CD14-positive monocyte (primary cell): Measurements from ENCODE around the gene NEUROD1. TPM values are rescaled to one million over a fixed set of nuclear protein-coding genes. Genes with fewer than 3 reads are reported as not detected.

Experiments
- DNase-seq, 3 donors: peaks; one replicate each; pipeline ENCODE4 v3.0.0-alpha.2; 2011 to 2022
- H2AFZ ChIP-seq: 2 replicates; pipeline ENCODE4 v1.6.0; 2012; ENCODE audit warnings: mild to moderate bottlenecking, low read depth, low read length, inconsistent platforms; ENCODE audit not compliant: insufficient read depth, poor library complexity, severe bottlenecking
- H3K27ac ChIP-seq, 2 donors: 1 replicate in 1 of 2; 2 replicates in 1 of 2; pipeline ENCODE4 v1.5.1; 2012 to 2013; ENCODE audit warnings: low read length in 2 of 2, control low read depth in 1 of 2, inconsistent platforms in 1 of 2, low read depth in 1 of 2, mild to moderate bottlenecking in 1 of 2
- H3K27me3 ChIP-seq, 2 donors: one replicate each; pipeline versions ENCODE4 v1.6.0 to v1.6.1; 2011 to 2013; ENCODE audit warnings: low read length in 2 of 2; ENCODE audit not compliant: control insufficient read depth in 2 of 2, insufficient read depth in 2 of 2
- H3K36me3 ChIP-seq, 2 donors: replicated peaks in 1 of 2; 1 replicate in 1 of 2; 2 replicates in 1 of 2; pipeline versions ENCODE4 v1.5.1 to v1.6.1; 2012 to 2013; ENCODE audit warnings: low read length in 2 of 2, control low read depth in 1 of 2, inconsistent platforms in 1 of 2, mild to moderate bottlenecking in 1 of 2; ENCODE audit not compliant: insufficient read depth in 2 of 2, control insufficient read depth in 1 of 2
- H3K4me1 ChIP-seq, 2 donors: 1 replicate in 1 of 2; 2 replicates in 1 of 2; pipeline versions ENCODE4 v1.5.1 to v1.6.1; 2012 to 2013; ENCODE audit warnings: low read length in 2 of 2, control low read depth in 1 of 2, inconsistent platforms in 1 of 2, mild to moderate bottlenecking in 1 of 2, moderate library complexity in 1 of 2; ENCODE audit not compliant: insufficient read depth in 2 of 2, control insufficient read depth in 1 of 2
- H3K4me2 ChIP-seq: replicated peaks from 2 replicates; pipeline ENCODE3; 2012; ENCODE audit warnings: low read length, moderate library complexity, mild to moderate bottlenecking; ENCODE audit not compliant: poor library complexity, severe bottlenecking; ENCODE audit errors: extremely low read depth
- H3K4me3 ChIP-seq, 3 experiments: fragments of 200-600 bp in 1 of 3; sonication (generic) in 1 of 3; replicated peaks in 1 of 3; 1 replicate in 2 of 3; 2 replicates in 1 of 3; pipeline ENCODE4 v1.5.1; 2011 to 2013; ENCODE audit warnings: low read length in 3 of 3, mild to moderate bottlenecking in 3 of 3, control low read depth in 2 of 3, low read depth in 2 of 3, inconsistent platforms in 1 of 3, moderate library complexity in 1 of 3
- H3K79me2 ChIP-seq: 2 replicates; pipeline ENCODE4 v1.6.0; 2012; ENCODE audit warnings: mild to moderate bottlenecking, control low read depth, inconsistent platforms, low read length, moderate library complexity; ENCODE audit not compliant: insufficient read depth
- H3K9ac ChIP-seq: 2 replicates; pipeline ENCODE4 v1.6.0; 2017; ENCODE audit warnings: low read length, mild to moderate bottlenecking; ENCODE audit not compliant: insufficient read depth, poor library complexity, severe bottlenecking
- H3K9me3 ChIP-seq, 2 donors: replicated peaks in 1 of 2; 1 replicate in 1 of 2; 2 replicates in 1 of 2; pipeline versions ENCODE4 v1.5.1 to v1.6.1; 2012 to 2013; ENCODE audit warnings: low read length in 2 of 2, control low read depth in 1 of 2; ENCODE audit not compliant: control insufficient read depth in 1 of 2, insufficient read depth in 1 of 2
- H4K20me1 ChIP-seq: 2 replicates; pipeline ENCODE4 v1.6.0; 2012; ENCODE audit warnings: mild to moderate bottlenecking, low read length, control low read depth, moderate library complexity; ENCODE audit not compliant: insufficient read depth
- H3K27ac Mint-ChIP-seq, 7 donors: one replicate each; pipeline ENCODE4 v1.8.0; 2020; ENCODE audit warnings: mild to moderate bottlenecking in 7 of 7, mixed read lengths in 7 of 7, moderate library complexity in 6 of 7, inconsistent platforms in 2 of 7
- H3K27me3 Mint-ChIP-seq, 3 donors: one replicate each; pipeline ENCODE4 v1.8.0; 2021 to 2022; ENCODE audit warnings: low read depth in 3 of 3, mild to moderate bottlenecking in 3 of 3, mixed read lengths in 3 of 3, moderate library complexity in 3 of 3, inconsistent platforms in 1 of 3
- H3K36me3 Mint-ChIP-seq, 2 donors: one replicate each; pipeline ENCODE4 v1.8.0; 2020; ENCODE audit warnings: mixed read lengths in 2 of 2, inconsistent platforms in 1 of 2, mild to moderate bottlenecking in 1 of 2
- H3K4me1 Mint-ChIP-seq: one replicate; pipeline ENCODE4 v1.8.0; 2020; ENCODE audit warnings: mild to moderate bottlenecking, mixed read lengths
- H3K4me3 Mint-ChIP-seq, 2 donors: one replicate each; pipeline ENCODE4 v1.8.0; 2020; ENCODE audit warnings: mild to moderate bottlenecking in 2 of 2, mixed read lengths in 2 of 2, moderate library complexity in 1 of 2
- H3K9me3 Mint-ChIP-seq, 7 donors: one replicate each; pipeline ENCODE4 v1.8.0; 2020 to 2022; ENCODE audit warnings: mixed read lengths in 7 of 7, mild to moderate bottlenecking in 6 of 7, moderate library complexity in 6 of 7, inconsistent platforms in 2 of 7
- WGBS: methylation state at CpG from one replicate; pipeline ENCODE4 v1.1.5; 2013; ENCODE audit warnings: missing lambda C conversion rate; ENCODE audit not compliant: insufficient coverage; 5-methylcytosine and 5-hydroxymethylcytosine counted together
- intact Hi-C, 2 donors: fragments of 100-400 bp; cut with micrococcal nuclease; formaldehyde crosslinking; loops; one replicate each; pipeline versions ENCODE4 v1.15.0 to v1.15.1; 2023
- polyA plus RNA-seq, 3 donors: library from polyadenylated mRNA; depleted of rRNA in 1 of 3; unstranded in 2 of 3; stranded (reverse) in 1 of 3; fragments of 300-500 nt in 2 of 3; fragments of >200 nt in 1 of 3; fragmentation: Illumina TruSeq in 2 of 3; gene quantifications; 1 replicate in 2 of 3; 2 replicates in 1 of 3; pipeline ENCODE4 v1.2.3, GENCODE V29; 2012 to 2021
- TF ChIP-seq, protein P1 (sequence below): fragments of 200-600 bp; IDR thresholded peaks from one replicate; pipeline ENCODE4 v1.8.0; 2022; ENCODE audit warnings: antibody characterized with exemption, mild to moderate bottlenecking

NEUROD1 gene
- polyA plus RNA-seq, 3 donors: not detected

GRCh38 chr2:181655519-181655918 lies 24.8 kb downstream of the NEUROD1 start:
- H3K4me3 Mint-ChIP-seq: peak overlapping the region in 1 of 2 donors; percentile 0
- Histone ChIP-seq H4K20me1 (no peaks in the 10 kb centered on the region), H2AFZ (no peak overlapping the region), H3K4me2 (no peak overlapping the region), H3K79me2 (no peaks in the 10 kb centered on the region), H3K36me3 (no peaks in the 10 kb centered on the region), H3K9me3 (no peaks in the 10 kb centered on the region), H3K27ac (no peak overlapping the region), H3K4me1 (peaks cover 12% of the 10 kb centered on the region in 2 donors), H3K9ac (no peak overlapping the region), H3K27me3 (peaks cover 8 to 32% of the 10 kb centered on the region in 2 donors), H3K4me3 (no peak overlapping the region)
- intact Hi-C loops: no loop called here
- peaks cover 14% of the 10 kb centered on the region for H3K4me1 Mint-ChIP-seq
- H3K27me3 Mint-ChIP-seq: peaks cover 10 to 40% (median 31%) of the 10 kb centered on the region in 3 donors
- TF ChIP-seq, protein P1, sequence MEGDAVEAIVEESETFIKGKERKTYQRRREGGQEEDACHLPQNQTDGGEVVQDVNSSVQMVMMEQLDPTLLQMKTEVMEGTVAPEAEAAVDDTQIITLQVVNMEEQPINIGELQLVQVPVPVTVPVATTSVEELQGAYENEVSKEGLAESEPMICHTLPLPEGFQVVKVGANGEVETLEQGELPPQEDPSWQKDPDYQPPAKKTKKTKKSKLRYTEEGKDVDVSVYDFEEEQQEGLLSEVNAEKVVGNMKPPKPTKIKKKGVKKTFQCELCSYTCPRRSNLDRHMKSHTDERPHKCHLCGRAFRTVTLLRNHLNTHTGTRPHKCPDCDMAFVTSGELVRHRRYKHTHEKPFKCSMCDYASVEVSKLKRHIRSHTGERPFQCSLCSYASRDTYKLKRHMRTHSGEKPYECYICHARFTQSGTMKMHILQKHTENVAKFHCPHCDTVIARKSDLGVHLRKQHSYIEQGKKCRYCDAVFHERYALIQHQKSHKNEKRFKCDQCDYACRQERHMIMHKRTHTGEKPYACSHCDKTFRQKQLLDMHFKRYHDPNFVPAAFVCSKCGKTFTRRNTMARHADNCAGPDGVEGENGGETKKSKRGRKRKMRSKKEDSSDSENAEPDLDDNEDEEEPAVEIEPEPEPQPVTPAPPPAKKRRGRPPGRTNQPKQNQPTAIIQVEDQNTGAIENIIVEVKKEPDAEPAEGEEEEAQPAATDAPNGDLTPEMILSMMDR: no peak
- no peak for DNase-seq
- WGBS: no CpG with 5 or more reads among the region's 7 CpGs
- H3K9me3 Mint-ChIP-seq: no peaks in the 10 kb centered on the region
- no peak overlapping the region for H3K27ac Mint-ChIP-seq
- peaks cover 0 to 2% of the 10 kb centered on the region in 2 donors for H3K36me3 Mint-ChIP-seq

GRCh38 chr2:181649436-181649979 lies 30.8 kb downstream of the NEUROD1 start:
- no peak overlapping the region for H3K4me2 ChIP-seq
- peaks cover 0 to 8% of the 10 kb centered on the region in 2 donors for H3K27me3 ChIP-seq
- Mint-ChIP-seq H3K27ac (no peak overlapping the region), H3K27me3 (peaks cover 3 to 11% (median 8%) of the 10 kb centered on the region in 3 donors), H3K4me1 (no peaks in the 10 kb centered on the region), H3K9me3 (no peaks in the 10 kb centered on the region), H3K4me3 (no peak overlapping the region), H3K36me3 (no peaks in the 10 kb centered on the region)
- WGBS: 91% methylated on average over 1 of the region's 4 CpGs
- H3K27ac ChIP-seq: no peak overlapping the region
- H3K9ac ChIP-seq: no peak overlapping the region
- no peaks in the 10 kb centered on the region for H4K20me1 ChIP-seq
- no peak for DNase-seq
- TF ChIP-seq, protein P1: no peak
- H3K36me3 ChIP-seq: no peaks in the 10 kb centered on the region
- no peaks in the 10 kb centered on the region for H3K4me1 ChIP-seq
- no peak overlapping the region for H2AFZ ChIP-seq
- H3K4me3 ChIP-seq: no peak overlapping the region
- H3K79me2 ChIP-seq: no peaks in the 10 kb centered on the region
- no peaks in the 10 kb centered on the region for H3K9me3 ChIP-seq
- intact Hi-C loops: no loop called here
